NOMO-1 (cell line): Measurements from ENCODE around the gene TAGLN3.

Experiments used
- DNase-seq, 2 experiments: peaks; one replicate each; lab custom pipeline; 2025; ENCODE audit not compliant: unreplicated experiment in 2 of 2; lab: John Stamatoyannopoulos, UW

Gene TAGLN3

DNA sequence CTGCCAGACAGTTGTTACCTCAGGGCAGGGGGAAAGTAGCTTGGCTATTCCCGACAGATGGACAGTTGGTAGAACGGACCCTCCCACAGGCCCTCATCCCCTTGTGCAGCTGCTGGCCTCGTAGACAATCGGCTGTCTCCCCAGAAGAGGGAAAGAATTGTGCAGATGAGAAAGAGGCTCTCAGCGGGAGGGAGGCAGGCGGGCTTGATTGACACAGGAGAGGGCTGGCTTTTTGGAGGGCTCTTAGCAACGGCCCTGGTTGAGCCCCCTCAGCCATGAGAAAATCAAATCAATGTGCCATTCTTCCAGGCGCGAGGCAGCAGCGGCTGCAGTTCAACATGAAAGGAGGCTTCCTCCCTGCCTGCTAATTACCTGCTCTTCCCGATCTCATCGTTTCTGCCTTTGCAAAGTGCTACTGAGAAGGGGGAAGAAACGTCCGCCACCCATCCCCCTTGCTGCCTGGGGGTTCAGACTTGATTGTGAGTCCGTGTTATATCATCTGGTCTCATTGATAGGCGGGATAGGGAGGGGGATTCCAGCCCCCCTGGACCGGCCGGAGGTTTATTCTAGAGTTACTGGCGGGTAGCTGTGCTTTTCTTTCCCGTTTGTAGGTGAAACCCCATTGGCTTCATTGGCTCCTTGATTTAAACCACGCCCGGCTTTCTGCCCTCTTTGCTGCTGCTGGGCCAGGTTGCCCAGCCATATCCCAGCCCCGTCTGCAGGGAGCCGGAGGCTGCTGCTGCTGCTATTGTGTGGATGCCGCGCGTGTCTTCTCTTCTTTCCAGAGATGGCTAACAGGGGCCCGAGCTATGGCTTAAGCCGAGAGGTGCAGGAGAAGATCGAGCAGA lies at the start of gene TAGLN3:
TAGLN3 (plus strand) TSS at position 287 of the 848 bp plus-strand sequence; CDS start at position 788, 501 bp downstream.
- no peak for DNase-seq

- DNase-seq: no peak
These were observed 49.0 kb upstream of the TAGLN3 start for GRCh38 chr3:111949712-111950111.

- DNase-seq: no peak
These were observed 47.7 kb upstream of the TAGLN3 start for GRCh38 chr3:111951032-111951431.

DNA sequence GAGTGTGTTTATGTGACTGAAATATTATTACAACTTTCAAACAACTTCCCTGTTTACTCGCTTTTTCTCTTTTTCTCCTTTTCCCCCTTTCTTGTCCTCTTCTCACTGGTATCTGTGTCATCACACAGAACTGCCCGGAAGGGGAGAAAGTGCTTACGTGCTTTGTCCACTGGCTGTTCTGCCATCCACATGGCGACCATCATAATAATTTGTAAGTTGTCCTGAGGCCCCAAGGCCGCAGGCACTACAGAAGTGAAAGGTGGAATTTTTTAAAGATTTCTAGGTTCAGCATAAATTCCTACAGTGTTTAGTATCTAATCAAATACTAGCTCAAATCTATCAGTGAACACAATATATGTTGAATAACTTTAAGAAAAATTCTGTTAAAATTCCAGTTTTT lies 46.6 kb upstream of the TAGLN3 start:
- no peak for DNase-seq

GRCh38 chr3:111952866-111953450 lies 45.8 kb upstream of the TAGLN3 start:
- no peak for DNase-seq

DNA sequence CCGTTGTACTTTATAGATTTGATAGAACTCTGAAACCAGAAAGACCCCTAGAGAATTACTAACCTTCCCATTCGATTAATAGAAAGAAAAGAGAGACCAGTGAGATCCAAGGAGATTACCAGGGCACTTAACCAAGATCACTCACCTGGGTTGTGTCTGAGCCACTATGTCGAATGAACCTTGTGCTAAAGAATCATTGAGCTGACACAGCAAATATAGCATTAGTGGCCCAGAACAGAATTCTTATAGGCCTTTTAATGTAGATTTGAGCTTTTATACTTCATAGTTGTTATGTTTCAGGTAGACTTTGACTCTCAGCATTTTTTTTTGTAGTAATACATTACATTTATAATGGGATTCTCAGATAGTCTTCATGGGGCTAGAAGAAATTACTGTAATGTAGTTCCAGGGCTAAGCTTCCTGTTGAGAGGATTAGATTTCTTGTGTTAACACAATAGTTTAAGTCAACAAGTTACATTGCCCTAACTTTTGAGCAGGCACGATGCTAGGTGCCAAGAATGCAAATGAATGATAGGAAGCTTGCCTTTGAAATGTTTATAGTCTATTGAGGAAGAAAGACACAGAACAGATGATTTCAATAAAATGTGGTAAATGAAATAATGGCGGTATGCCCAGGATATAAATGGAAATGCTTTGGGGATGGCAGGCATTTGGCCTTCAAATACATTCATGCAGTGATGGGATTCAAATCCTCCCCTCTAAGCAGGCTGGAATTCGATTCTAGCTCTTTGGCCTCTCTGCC lies 44.3 kb upstream of the TAGLN3 start:
- no peak for DNase-seq

DNA sequence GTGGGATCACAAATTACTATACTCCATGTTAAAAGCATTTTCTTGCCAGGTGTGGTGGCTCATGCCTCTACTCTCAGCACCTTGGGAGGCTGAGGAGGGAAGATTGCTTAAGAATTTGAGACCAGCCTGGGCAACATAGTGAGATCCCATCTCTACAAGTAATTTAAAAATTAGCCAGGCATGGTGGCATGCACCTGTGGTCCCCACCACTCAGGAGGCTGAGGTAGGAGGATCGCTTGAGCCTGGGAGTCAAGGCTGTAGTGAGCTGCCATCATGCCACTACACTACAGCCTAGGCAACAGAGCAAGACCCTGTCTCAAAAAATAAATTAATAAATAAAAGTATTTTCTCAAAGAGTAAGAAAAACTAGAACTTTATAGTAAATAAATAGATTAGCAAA lies 42.8 kb upstream of the TAGLN3 start:
- no peak for DNase-seq

DNA sequence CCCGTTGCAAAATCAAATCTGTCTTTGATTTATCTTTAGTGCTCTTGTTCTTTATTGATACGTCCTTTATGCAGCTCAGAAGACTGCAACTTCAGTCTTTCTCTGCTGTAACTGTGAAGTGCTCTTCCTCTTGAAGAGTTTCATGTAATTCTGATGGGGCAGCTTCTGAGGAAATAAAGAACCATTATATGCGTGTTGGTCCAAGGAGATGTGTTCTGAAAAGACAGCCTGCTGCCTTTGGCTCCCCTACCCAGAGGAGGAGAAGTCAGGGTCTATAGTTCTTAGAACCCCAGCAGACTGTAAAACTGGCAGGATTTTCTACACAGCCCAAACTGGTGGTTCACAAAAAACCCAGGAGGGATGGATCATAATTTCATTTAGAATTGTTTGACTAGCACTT lies 42.3 kb upstream of the TAGLN3 start:
- no peak for DNase-seq

DNA sequence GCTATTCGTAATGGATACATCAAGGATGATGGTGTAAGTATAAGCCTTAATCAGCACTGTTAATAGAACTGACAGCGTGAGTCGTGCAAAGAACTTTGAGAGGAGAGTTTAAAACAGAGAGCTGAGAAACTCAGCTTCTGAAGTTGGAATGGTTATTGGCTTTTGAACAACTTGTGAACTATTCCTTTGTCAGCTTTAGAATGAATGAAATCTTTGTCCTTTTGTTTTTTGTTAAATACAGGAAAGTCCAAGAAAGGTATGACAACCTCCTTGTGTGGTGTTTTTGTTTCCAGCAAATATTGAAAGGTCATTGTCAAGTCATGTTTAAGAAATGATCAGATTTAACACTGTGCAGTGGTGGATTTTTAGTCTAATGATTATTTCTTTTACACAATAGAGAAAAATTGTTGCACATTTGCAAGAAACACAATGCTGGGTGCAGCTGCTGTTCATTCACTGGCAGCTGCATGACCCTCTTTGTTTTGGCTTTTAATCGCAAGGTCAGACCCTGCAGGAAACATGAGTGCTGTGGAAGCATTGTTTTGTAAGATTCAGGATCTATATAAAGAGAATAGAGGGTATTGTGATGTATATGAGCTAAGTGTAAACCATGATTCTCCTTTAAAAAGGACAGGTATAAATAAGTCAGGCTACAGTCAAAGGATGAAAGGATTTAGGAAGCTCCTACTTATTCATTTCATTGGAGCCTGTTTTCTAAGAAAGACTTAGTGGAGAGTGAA lies 41.6 kb upstream of the TAGLN3 start:
- DNase-seq: no peak

DNA sequence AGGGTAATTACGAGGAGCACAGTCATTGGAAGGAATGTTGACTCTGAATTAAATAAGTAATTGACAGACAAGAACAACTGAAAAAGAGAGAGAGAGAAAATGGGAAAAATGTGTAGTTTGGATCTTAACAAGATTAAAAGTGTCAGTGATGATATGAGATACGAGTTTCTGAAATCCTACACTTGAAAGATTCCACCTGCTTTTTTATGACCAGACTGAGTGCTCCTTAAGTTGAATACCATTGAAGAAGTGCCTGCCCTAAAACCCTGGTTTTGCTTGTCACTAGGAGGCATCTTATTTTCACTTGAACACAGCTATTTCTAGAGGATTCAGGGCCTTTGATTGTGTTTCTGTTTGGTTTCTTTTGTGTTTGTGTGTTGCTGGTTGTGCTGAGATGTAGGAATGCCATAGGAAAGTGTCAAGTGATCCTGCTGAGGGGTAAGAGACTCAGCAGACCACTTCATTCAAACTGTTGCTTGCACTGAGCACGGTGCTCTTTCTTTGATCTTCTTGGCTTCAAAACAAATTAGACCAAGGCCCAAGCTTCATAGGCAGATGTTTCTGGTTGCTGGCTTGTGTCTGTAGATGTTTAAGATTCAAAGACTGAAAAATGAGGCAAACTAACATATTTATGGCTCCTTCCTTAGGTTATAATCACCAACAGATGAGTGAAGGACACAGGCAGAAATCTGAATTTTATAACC lies 37.1 kb upstream of the TAGLN3 start:
- no peak for DNase-seq

GRCh38 chr3:111963424-111963823 lies 35.3 kb upstream of the TAGLN3 start:
- no peak for DNase-seq

DNA sequence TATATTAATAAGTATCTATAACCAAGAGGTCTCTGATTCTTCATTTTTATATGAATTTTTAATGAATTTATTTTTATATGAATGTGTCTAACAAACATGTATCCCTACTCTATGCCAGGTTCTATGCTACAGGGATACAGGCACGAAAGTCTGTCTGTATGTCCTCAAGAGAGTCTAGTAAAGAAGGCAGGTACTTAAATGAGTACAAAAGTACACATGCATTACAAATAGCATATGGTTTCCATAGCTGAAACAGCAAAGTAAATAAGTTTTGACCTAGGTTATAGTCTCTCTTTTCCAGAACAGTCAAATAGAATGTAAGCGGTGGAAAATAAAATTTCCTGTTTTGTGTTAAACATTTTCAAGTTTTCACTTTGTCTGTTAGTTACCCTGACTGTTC lies 33.2 kb upstream of the TAGLN3 start:
- DNase-seq: no peak

- DNase-seq: no peak
These were observed 31.7 kb upstream of the TAGLN3 start for GRCh38 chr3:111967068-111967467.

DNA sequence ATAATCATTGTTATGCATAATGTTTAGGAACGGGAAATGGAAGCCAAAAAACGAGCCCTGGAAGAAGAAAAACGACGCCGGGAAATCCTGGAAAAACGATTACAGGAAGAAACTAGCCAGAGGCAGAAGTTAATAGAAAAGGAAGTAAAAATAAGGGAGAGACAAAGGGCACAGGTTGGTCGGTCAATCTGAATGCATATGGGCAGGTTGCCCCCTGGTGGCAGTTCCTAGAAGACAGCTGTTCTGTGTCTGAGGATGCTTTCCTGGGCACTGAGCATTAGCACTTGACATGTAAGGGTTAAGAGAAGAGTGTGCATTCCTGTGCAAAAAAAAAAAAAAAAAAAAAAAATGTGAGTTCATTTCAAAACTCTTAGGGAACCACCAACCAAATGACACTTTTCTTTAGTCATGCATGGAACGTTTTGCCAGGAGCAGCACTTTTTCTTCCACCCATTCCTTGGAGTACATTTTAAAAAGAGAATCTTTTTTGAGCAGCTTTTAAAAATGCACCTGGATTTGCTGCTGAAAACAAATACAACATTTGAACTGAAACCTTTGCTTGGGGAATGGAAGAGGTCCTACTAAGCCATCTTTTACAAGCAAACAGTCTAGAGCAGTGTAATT lies 31.0 kb upstream of the TAGLN3 start:
- peak; percentile 54 to 59 for DNase-seq

GRCh38 chr3:111968319-111969054 lies 30.2 kb upstream of the TAGLN3 start:
- no peak for DNase-seq

- no peak for DNase-seq
These were observed 28.3 kb upstream of the TAGLN3 start for GRCh38 chr3:111970376-111970775.

DNA sequence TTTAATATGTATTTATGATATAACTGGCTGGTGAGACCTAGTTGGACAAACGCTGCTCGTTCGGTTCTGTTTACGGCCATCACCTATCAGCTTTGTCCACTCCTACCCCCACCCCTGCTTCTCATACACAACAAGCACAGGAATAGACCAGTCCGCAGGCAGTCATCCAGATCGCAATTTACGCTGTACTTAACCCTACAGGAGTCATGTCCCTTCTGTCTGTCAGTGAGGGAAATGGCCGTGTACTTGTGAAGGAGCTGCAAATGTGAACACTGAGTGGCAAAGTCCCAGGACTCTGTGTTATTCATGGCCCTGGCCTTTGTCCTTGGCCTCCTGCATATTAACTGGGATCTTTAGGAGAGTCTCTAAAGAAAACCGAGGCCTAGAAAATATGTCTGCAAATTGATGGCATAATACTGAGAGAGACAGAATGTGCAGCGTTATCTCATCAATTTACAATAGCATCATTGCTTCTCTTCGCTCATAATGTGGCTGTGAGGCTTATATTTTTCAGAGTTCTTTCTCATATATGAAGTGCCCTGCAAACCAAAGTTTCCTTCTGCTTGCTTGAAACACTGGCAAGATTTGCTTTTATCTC lies 27.1 kb upstream of the TAGLN3 start:
- DNase-seq: no peak

DNA sequence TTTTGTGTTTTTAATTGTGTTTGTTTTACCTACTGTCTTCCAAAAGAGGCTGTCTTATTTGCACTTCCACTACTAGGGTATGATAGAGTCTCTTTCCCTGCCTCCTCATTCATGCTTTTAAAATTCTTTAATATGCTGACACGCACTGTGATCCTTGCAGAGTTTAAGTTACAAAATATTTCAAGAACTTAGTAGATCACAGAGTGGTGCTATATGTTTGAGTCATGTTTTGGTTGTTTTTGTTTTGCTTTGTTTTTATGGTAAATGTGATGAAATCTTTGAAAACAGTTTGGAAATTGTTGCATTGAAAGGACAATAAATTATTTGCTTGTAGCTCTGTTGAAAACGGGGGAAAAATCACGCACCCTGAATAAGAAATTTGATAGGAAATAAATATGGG lies 25.8 kb upstream of the TAGLN3 start:
- no peak for DNase-seq

DNA sequence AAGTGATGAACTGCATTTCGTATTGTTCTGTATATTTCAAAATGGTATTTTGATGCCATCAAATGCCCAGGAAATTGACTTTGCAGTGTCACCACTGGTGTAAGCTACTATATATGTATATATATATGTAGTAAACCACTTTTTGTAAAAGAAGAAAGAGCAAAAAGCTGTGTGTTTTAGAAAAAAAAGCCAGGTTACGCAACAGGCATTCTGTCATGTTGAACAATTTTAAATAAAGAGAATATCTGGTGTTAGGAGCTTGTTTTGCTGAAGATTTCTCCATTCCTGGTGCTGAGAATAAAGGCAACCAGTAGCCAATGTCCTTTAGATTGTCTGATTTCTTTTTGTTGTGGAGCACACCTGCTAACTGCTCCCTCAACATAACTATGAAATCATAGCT lies 23.6 kb upstream of the TAGLN3 start:
- no peak for DNase-seq
